ENCODE data around the gene ZNF622.

ZNF622 gene

GRCh38 chr5:16428359-16428758 lies 37.2 kb downstream of the ZNF622 start:
- DNase-seq, result no peak

GRCh38 chr5:16427587-16427986 lies 38.0 kb downstream of the ZNF622 start:
- DNase-seq, result no peak

- peak; percentile 72 for DNase-seq
Measured at GRCh38 chr5:16418471-16418922, 47.1 kb downstream of the ZNF622 start.

- no peak for DNase-seq
Measured at GRCh38 chr5:16417398-16418074, 48.1 kb downstream of the ZNF622 start.

GRCh38 chr5:16414861-16415260 lies 50.7 kb downstream of the ZNF622 start:
- DNase-seq, result no peak

GRCh38 chr5:16413166-16413860 lies 52.3 kb downstream of the ZNF622 start:
- DNase-seq, result no peak

GRCh38 chr5:16412556-16412955 lies 53.0 kb downstream of the ZNF622 start:
- DNase-seq, result no peak

- DNase-seq, result no peak
Measured at GRCh38 chr5:16411741-16412455, 53.7 kb downstream of the ZNF622 start.

GRCh38 chr5:16411235-16411634 lies 54.4 kb downstream of the ZNF622 start:
- no peak for DNase-seq

- no peak for DNase-seq
Measured at GRCh38 chr5:16410338-16410737, 55.3 kb downstream of the ZNF622 start.

GRCh38 chr5:16406630-16407029 lies 59.0 kb downstream of the ZNF622 start:
- DNase-seq, result no peak

GRCh38 chr5:16406023-16406422 lies 59.6 kb downstream of the ZNF622 start:
- no peak for DNase-seq
